MM.1S (cell line): ENCODE results near the gene UTP4.

Experiments
- CTCF ChIP-seq: fragments of 300-600 bp; sonication (generic); IDR thresholded peaks from 2 replicates; pipeline ENCODE4 v1.5.1; 2016; ENCODE audit warnings: antibody characterized with exemption, low read length, mixed read lengths
- EZH2 ChIP-seq: fragments of 300-600 bp; sonication (generic); optimal IDR thresholded peaks from 2 replicates; pipeline ENCODE3; 2017; ENCODE audit warnings: low read depth, mild to moderate bottlenecking, antibody characterized with exemption, low read length, mixed read lengths
- EZH2phosphoT487 ChIP-seq: fragments of 300-600 bp; sonication (generic); IDR thresholded peaks from 2 replicates; pipeline ENCODE4 v1.6.1; 2018; ENCODE audit warnings: antibody characterized with exemption, low read length

GRCh38 chr16:69131167-69131838, 1.1 kb upstream of the UTP4 start:
- TF ChIP-seq EZH2 (no peak), CTCF (no peak), EZH2phosphoT487 (no peak)
